ENCODE data around the gene RBMS3. TPM values are rescaled to one million over a fixed set of nuclear protein-coding genes. Genes with fewer than 3 reads are reported as not detected.

Gene RBMS3
- total and polyA plus RNA-seq, 2 of the 8 experiments (the other 6 are each of a cell fraction or from before 2014, with no cell fraction given): 3.7 to 6.9 TPM

GRCh38 chr3:29447946-29448627 is 167.2 kb downstream of the RBMS3 start (continued):
- TF ChIP-seq CHD7 (IDR thresholded peaks at IDR 0.05; ENCODE audit: insufficient replicate concordance, low read length) (no peak), CREB1 (IDR thresholded peaks at IDR 0.05) (no peak), RXRA (IDR thresholded peaks at IDR 0.05; ENCODE audit: insufficient read depth, low read depth, low read length) (no peak), KDM5A (IDR thresholded peaks at IDR 0.05; ENCODE audit: low read length) (no peak), SIRT6 (IDR thresholded peaks at IDR 0.05; ENCODE audit: low read length) (no peak), BCL11A (IDR thresholded peaks at IDR 0.05; ENCODE audit: low read depth in 2 of 2, low read length in 2 of 2) (no peak), CHD1 (IDR thresholded peaks at IDR 0.05; ENCODE audit: low read depth, low read length) (no peak), CTCF (IDR thresholded peaks at IDR 0.05; ENCODE audit: control extremely low read depth in 1 of 3, insufficient read depth in 1 of 3, low read depth in 1 of 3, low read length in 3 of 3) (no peak), CEBPB (IDR thresholded peaks at IDR 0.05; ENCODE audit: low read depth, low read length) (no peak)
